ENCODE data around the gene ARRDC5. TPM values are rescaled to one million over a fixed set of nuclear protein-coding genes. Genes with fewer than 3 reads are reported as not detected.
"Not testable (repeated sequence)": the region's sequence is repeated elsewhere in the genome, so short reads cannot be mapped to it uniquely, and the experiment has no call there.

Gene ARRDC5
- polyA plus RNA-seq, 3 donors: not detected

DNA sequence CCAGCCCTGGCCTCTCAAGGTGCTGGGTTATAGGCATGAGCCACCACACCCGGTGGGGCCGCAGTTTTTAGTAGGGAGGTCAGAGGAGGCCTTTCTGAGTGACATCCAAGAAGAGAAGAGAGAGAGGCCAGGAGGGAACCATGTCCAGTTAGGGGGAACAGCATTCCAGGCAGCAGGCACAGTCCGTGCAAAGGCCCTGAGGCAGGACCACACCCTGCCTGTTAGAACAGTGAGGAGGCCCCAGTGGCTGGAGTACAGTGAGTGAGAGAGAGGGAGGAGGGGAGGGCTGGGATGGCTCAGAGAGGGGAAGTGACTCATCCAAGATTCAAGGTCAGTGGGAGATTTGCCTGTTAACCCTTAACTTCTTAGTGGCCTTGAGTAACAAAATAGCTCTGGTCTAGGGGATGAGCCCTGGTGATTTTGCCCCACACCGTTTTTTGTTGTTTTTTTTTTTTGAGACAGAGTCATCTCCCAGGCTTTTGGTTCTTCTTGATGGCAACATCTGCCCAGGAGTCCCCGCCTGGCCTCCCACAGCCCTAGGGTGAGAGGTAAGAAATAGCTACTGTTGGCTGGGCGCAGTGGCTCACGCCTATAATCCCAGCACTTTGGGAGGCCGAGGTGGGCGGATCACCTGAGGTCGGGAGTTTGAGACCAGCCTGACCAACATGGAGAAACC is 32.5 kb downstream of the ARRDC5 start:
- DNase-seq: no peak

DNA sequence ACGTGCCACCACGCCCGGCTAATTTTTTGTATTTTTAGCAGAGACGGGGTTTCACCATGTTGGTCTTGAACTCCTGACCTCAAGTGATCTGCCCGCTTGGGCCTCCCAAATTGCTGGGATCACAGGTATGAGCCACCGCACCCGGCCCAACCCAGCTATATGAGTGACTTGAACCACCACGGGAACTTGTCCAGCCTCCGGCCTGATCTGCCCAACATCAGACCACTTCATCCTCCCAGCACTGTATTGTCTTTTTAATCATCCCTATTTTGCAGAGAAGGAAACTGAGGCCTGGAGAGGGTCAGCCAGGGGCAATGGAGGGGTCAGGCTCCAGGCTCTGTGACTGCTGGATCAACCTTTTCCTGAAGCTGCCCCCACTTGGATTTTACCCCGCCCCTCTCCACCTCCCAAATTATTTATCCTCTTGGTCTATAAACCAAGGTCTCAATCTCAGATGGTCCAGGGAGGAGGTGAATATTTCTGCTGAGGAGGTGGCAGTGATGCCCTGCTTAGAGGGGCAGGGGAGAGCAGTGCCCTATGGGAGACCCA is 34.3 kb downstream of the ARRDC5 start:
- DNase-seq: no peak

DNA sequence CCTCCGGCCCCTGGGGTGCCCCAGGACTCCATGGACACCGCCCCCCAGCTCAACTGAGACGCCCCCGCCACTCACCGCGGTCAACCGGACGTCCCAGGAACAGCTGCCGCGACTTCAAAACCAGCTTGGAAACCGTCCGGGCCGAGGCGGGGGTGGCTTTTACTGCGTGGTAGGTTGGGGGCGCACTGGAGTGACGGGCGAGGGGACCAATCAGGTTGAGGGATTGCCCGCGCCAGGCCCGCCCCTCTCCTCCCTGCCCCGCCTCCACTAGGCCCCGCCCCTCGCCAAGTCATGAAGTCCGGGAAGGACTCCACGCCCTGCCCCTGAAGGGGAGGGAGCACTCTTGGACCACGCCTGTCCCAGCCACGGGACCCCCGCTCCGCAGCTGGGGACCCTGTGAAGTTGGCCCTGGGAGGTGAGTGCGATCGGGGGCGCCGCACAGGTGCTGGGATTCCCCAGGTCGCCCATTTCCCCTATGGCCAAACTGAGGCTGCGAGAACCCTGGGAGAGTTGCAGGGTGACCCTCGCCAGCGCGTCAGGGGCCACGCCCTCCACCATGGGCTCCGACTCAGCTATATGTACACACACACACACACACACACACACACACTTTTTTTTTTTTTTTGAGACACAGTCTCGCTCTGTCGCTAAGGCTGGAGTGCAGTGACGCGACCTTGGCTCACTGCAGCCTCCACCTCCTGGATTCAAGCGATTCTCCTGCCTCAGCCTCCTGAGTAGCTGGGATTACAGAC is 35.0 kb downstream of the ARRDC5 start, which contains the start of gene PLIN3:
TSS of gene PLIN3 (minus strand) at position 134 of the 752 bp plus-strand sequence. CDS start 6,273 bp downstream, outside the sequence.
- peak; percentile 93 for DNase-seq

DNA sequence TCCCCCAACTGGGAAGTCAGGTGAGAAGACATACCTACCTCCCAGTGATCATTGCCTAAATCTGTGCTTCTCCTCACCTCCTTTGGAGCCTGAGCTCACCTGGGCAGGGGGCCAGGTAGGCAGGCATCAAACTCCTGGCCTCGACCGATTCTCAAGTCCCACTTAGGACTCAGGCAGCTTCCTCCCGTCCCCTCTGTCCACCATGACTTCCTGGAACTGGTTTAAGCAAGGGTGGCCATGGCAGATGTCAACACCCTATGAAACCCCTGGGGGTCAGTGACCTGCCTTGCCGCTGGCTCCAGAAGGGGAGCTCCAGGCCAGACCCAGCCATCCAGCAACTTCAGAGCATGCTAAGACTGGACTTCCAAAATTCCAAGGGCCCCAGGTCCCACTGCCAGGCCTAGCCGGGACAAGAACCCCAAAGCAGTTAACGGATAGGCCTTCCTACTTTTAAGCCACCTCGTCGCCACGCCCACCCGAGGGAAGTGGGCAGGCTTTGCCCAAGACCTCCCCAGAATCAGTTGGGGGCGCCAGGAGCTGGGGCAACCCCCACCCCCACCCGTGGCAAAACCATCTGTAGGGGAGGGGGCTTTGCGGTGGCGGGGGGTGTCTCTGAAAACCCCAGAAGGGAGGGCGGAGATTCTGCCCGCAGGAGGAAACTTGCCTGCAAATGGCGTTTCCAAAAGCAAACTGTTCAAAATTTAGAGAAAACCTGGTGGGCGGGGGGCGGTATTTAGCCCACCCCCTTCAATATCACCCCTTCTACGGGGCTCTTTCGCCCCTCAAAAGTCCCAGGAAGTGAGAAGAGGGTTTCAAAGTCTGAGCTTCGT is 35.9 kb downstream of the ARRDC5 start:
- no peak for DNase-seq

DNA sequence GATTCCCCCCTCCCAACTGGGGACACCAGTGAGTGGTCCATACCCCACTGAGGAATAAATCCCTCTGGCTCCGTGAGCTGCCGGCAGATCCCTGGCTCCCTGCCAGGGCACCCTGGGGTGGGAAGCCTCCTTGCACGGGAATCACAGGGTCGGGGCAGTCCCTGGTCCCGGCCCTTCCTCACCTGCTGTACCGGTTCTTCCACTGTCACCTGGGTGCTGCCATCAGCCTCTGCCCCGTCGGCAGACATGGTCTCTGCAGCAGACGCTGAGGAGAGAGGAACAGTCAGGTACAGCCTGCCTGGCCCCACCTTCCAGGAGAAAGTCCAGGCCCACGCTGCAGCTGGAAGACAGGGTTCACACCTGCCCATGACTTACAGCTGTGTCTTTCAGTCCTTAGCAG is 41.5 kb downstream of the ARRDC5 start:
- DNase-seq: no peak

DNA sequence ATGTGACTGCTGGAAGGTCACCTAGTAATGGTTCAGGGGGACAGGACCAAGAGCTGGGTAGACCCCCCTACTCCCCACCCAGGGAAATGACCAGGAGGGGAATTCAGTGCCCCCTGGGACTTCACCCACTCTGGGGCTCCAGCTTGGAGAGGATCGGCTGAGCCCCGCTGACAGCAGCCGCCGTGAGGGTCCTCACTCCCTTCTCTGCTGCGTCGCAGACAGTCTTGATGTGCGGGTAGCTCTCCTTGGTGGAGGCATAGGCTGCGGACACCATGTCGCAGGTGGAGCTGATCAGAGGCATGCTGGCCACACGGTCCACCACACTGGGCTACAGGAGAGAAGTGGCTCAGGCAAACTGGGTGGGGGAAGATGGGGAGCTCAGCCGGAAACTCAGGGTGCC is 43.0 kb downstream of the ARRDC5 start:
- no peak for DNase-seq

DNA sequence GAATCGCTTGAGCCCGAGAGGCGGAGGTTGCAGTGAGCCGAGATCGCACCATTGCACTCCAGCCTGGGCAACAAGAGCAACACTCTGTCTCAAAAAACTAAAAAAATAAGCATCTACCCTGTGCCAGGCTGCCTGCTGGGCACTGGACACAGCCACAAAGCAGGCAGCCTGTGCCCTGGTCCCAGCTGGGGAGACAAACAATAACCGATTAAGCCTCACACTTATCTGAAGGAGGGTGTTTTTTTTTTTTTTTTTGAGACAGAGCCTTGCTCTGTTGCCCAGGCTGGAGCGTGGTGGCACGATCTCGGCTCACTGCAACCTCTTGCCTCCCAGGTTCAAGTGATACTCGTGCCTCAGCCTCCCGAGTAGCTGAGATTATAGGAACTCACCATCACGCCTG is 46.2 kb downstream of the ARRDC5 start:
- DNase-seq: not testable (repeated sequence)

DNA sequence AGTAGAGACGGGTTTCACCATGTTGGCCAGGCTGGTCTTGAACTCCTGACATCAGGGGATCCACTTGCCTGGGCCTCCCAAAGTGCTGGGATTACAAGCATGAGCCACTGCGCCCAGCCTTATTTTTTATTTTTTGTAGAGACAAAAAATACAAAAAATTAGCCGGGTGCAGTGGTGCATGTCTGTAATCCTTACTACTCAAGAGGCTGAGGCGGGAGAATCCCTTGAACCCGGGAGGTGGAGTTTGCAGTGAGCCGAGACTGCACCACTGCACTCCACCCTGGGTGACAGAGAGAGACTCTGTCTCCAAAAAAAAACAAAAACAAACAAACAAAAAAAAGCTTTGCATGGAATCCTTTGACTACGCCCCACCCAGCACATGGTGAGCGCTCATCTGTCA is 49.2 kb downstream of the ARRDC5 start:
- DNase-seq: not testable (repeated sequence)

DNA sequence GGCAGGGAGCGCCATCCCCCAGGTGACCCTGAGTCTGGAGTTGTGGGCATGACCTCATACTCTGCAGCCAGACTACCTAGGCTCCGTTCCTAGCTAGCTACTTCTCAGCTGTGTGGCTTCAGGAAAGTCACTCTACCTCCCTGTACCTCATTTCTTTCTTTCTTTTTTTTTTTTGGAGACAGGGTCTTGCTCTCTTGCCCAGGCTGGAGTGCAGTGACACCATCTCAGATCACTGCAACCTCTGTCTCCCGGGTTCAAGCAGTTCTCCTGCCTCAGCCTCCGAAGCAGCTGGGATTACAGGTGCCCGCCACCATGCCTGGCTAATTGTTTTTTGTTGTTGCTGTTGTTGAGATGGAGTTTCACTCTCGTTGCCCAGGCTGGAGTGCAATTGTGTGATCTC is 50.2 kb downstream of the ARRDC5 start:
- DNase-seq: no peak

DNA sequence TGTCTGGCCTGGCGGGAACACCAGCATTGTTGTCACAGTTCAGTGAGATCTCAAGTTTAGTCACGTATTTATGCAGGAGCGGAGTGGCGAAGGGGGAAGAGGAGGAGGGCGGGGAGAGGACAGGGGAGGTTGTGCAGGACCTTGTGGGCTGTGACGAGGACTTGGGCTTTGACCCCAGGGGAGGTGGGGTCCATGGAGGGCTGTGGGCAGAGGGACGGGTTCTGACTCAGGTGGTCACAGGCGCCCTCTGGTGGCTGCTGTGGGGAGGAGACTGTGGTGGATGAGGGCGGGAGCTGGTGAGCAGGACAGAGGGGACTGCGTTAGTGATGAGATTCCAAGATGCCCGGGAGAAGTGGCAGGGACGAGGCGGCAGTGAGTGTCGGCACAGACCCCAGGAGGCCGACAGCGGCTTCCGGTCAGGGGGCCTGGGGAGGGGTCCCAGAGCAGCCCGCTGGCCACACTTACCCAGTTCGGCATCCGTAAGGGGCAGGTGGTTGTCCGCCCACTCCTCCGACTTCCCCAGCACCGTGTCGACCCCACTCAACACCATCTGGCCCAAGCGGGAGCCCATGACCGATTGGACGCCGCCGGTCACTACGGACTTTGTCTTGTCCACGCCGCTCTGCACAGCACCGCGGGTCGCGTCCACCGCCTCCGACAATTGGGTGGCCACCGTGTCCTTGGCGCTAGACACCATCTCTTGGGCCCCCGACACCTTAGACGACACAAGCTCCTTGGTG is 51.0 kb downstream of the ARRDC5 start:
- peak; percentile 83 for DNase-seq

DNA sequence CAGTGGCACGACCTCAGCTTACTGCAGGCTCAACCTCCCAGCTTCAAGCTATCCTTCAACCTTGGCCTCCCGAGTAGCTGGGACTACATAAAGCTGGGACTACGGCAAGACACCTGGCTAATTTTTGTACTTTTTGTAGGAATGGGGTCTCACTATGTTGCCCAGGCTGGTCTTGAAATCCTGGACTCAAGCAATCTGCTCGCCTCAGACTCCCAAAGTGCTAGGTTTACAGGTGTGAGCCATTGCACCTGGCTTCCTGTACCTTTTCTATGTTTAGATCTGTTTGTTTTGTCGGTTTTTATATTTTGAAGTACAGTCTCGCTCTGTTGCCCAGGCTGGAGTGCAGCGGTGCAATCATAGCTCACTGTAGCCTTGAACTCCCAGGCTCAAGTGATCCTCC is 53.7 kb downstream of the ARRDC5 start:
- no peak for DNase-seq

DNA sequence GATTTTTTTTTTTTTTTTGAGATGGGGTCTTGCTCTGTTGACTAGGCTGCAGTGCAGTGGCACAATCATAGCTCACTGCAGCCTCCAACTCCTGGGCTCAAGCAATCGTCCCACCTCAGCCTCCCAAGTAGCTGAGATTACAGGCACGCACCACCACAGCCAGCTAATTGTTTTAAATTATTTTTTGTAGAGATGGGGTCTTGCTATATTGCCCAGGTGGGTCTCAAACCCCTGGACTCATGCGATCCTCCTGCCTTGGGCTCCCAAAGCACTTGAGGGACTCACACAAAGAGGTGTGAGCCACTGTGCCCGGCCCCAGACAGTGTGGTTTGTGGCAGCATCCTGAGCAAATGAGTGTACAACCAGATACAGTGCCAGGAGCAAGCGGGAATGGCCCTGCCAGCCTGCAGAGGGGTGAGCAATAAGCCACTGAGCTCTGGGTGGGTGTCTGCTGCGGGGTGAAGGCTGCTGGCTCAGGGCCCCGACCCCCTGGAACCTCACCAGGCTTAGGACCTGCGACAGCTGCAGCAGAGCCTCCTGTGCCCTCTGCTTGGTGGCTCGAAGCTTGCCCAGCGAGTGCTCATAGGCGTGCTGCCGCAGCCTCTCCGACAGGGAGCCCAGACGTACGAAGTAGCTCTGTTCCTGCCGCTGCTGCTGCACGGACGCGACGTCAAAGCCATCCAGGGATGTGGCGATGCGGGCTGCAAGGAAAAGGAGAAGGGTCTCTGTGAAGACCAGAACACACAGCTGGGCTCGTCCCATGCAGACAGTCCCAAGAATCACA is 55.3 kb downstream of the ARRDC5 start:
- no peak for DNase-seq

DNA sequence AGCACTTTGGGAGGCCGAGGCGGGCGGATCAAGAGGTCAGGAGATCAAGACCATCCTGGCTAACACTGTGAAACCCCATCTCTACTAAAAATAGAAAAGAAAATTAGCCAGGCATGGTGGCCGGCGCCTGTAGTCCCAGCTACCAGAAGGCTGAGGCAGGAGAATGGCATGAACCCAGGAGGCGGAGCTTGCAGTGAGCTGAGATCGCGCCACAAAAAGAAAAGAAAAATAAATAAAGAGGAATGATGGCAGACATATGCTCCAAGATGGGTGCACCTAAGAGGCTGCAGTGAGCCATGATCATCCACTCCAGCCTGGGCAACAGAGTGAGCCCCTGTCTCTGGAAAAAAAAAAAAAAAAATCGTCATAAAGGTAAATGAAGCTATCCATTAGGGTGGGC is 56.7 kb downstream of the ARRDC5 start:
- not testable (repeated sequence) for DNase-seq

DNA sequence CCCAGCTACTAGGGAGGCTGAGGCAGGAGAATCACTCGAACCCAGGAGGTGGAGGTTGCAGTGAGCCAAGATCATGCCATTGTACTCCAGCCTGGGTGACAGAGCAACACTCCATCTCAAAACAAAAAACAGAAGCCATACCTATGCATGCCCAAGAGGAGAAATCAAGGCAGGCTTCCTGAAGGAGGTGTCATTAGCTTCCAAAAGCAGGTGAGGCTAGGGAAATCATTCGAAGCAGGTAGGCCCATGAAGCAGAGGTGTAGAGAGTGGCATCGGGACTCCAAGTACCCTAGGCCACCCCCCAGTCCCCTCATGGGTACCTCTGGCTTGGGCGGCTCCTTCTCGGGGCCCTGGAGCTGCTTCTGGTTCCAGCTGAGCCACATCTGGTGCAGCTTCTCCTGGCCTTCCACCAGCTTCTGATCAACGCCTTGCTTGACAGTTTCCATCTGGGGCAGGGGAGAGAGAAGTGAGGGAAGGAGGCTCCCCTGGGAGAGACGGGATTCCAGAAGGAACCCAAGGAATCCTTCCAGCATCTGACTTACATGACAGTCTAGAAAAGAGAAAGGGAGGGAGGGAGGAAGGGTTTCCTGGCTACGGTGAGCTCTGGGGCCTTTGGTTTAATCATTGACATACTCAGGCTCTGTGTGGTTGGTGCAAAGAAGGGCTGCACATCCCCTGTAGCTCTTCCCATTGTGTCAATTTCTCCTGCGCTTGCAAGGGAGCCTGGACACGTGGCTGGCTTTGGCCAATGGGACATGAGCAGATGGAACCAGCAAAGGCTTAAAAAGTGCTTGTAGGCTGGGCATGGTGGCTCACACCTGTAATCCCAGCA is 58.1 kb downstream of the ARRDC5 start:
- peak; percentile 55 for DNase-seq

DNA sequence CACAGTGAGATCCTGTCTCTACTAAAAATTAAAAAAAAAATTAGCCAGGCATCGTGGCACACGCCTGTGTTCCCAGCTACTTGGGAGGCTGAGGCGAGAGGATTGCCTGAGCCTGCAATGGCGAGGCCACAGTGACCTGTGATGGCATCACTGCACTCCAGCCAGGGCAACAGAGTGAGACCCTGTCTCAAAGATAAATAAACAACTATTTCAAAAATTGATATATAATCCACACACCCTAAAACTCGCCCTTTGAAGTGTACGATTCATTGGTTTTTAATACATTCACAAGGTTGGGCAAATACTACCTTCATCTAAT is 59.1 kb downstream of the ARRDC5 start:
- DNase-seq: no peak
